Measurements from ENCODE around the gene TMIGD1. TPM values are rescaled to one million over a fixed set of nuclear protein-coding genes. Genes with fewer than 3 reads are reported as not detected.

TMIGD1 gene
- total and polyA plus RNA-seq, 2 donors (not counting 3 experiments of a cell fraction or from before 2014, with no cell fraction given) = not detected

DNA sequence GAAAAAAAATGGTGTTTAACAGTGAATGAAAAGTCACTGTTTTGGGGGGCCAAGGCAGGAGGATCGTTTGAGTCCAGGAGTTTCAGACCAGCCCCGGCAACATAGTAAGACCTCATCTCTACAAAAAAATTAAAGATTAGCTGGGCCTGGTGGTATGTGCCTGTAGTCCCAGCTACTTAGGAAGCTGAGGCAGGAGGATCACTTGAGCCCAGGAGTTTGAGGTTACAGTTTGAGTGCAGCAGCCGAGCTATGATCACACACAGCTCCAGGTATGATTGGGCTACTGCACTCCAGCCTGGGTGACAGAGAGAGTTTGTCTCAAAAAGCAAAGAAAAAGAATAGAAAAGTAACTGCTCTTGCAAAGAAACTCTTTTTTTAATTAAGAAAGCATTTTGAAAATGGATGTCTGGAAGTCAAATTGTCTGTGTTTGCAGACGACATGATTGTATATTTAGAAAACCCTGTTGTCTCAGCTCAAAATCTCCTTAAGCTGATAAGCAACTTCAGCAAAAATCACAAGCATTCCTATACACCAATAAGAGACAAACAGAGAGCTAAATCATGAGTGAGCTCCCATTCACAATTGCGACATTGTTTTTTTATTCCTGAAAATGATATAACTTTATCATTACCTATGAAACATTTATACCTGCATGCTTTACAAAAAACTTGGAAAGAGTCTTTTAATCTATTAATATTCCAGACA, 24.4 kb upstream of the TMIGD1 start:
- H4K20me1 ChIP-seq (replicated peaks; ENCODE audit: control insufficient read depth, extremely low read depth, insufficient read depth, low read length) = no peaks in the 10 kb centered on the region
- H3K4me3 ChIP-seq (replicated peaks in 1 of 3; ENCODE audit: insufficient read depth in 1 of 3, low read depth in 1 of 3, low read length in 3 of 3) = no peak overlapping the region
- no peak overlapping the region for H3K4me2 ChIP-seq (ENCODE audit: insufficient read depth, low read length)
- H2AFZ ChIP-seq (ENCODE audit: low read depth, low read length) = no peak overlapping the region
- BruUV-seq (replicated peaks) = no TSS peak
- DNase-seq (ENCODE audit: low read depth, low spot score) (no peak), FAIRE-seq (no peak)
- no peaks in the 10 kb centered on the region for H3K9me3 ChIP-seq (replicated peaks; ENCODE audit: control insufficient read depth, insufficient read depth, low read length)
- POLR2A ChIA-PET = no interaction called here
- no peak overlapping the region for H3K27ac ChIP-seq (ENCODE audit: insufficient read depth, low read depth, low read length)
- H3K4me1 ChIP-seq (ENCODE audit: control insufficient read depth, extremely low read depth, insufficient read depth, low read length) = no peaks in the 10 kb centered on the region
- H3K9me1 ChIP-seq (replicated peaks; ENCODE audit: control insufficient read depth, extremely low read depth, insufficient read depth, low read length) = no peaks in the 10 kb centered on the region
- intact Hi-C loops (cut with micrococcal nuclease) (no loop called here), dilution Hi-C loops (cut with MboI; ENCODE audit: extremely low pct_ligation_motif_present, low sequenced_read_pairs) (no loop called here)
- no peaks in the 10 kb centered on the region for H3K79me2 ChIP-seq (ENCODE audit: control insufficient read depth, insufficient read depth, low read length)
- peaks cover 0 to 2% of the 10 kb centered on the region in 2 experiments for H3K27me3 ChIP-seq (ENCODE audit: control insufficient read depth in 2 of 2, insufficient read depth in 2 of 2, low read length in 2 of 2)
- H3K36me3 ChIP-seq (ENCODE audit: control insufficient read depth in 2 of 2, extremely low read depth in 1 of 2, insufficient read depth in 2 of 2, low read length in 2 of 2) = no peaks in the 10 kb centered on the region
- CTCF ChIA-PET = interaction anchor here (0.7 to 1.4 kb wide), 3 partner anchors 10 to 75 kb away, joined by 3 read pairs; no protein-coding TSS in a partner anchor
- TF ChIP-seq JUN (IDR thresholded peaks at IDR 0.05; ENCODE audit: borderline replicate concordance, insufficient read depth, insufficient read length, low read depth) (no peak), POLR2AphosphoS5 (IDR thresholded peaks at IDR 0.05; ENCODE audit: insufficient read depth, low read depth, low read length) (no peak), GATA2 (IDR thresholded peaks at IDR 0.05; ENCODE audit: insufficient read depth, insufficient read length, low read depth, low read length) (no peak)
- no peak overlapping the region for H3K9ac ChIP-seq (replicated peaks; ENCODE audit: extremely low read depth, insufficient read depth, low read length)

DNA sequence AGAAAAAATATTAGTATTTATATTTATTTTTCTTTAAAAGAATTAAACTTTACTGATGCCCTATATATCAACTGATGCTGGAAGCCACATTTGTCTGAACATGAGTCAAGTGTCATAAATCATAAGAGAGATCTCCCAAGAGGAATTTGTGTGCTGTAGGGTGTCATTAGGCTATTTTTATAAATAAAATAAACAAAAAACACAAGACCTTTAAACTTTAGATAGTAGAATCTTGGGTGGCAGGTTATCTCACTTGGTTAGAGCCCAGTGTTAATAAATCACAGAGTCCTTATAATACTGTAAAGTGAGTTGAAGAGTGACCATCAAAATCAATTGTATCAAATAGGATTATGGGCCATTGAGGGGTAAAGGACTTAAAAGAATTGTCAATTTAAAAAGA, 23.6 kb upstream of the TMIGD1 start:
- dilution Hi-C loops (cut with MboI; ENCODE audit: extremely low pct_ligation_motif_present, low sequenced_read_pairs) (no loop called here), intact Hi-C loops (cut with micrococcal nuclease) (no loop called here)
- Histone ChIP-seq H4K20me1 (replicated peaks; ENCODE audit: control insufficient read depth, extremely low read depth, insufficient read depth, low read length) (no peaks in the 10 kb centered on the region), H3K4me3 (replicated peaks in 1 of 3; ENCODE audit: insufficient read depth in 1 of 3, low read depth in 1 of 3, low read length in 3 of 3) (no peak overlapping the region), H3K4me1 (ENCODE audit: control insufficient read depth, extremely low read depth, insufficient read depth, low read length) (no peaks in the 10 kb centered on the region), H3K9me1 (replicated peaks; ENCODE audit: control insufficient read depth, extremely low read depth, insufficient read depth, low read length) (no peaks in the 10 kb centered on the region), H3K79me2 (ENCODE audit: control insufficient read depth, insufficient read depth, low read length) (no peaks in the 10 kb centered on the region), H3K4me2 (ENCODE audit: insufficient read depth, low read length) (no peak overlapping the region), H3K27ac (ENCODE audit: insufficient read depth, low read depth, low read length) (no peak overlapping the region), H3K27me3 (ENCODE audit: control insufficient read depth in 2 of 2, insufficient read depth in 2 of 2, low read length in 2 of 2) (peaks cover 0 to 2% of the 10 kb centered on the region in 2 experiments), H2AFZ (ENCODE audit: low read depth, low read length) (no peak overlapping the region), H3K9me3 (replicated peaks; ENCODE audit: control insufficient read depth, insufficient read depth, low read length) (no peaks in the 10 kb centered on the region), H3K36me3 (ENCODE audit: control insufficient read depth in 2 of 2, extremely low read depth in 1 of 2, insufficient read depth in 2 of 2, low read length in 2 of 2) (no peaks in the 10 kb centered on the region), H3K9ac (replicated peaks; ENCODE audit: extremely low read depth, insufficient read depth, low read length) (no peak overlapping the region)
- CTCF ChIA-PET = interaction anchor here (1.4 to 2.0 kb wide), 2 partner anchors 13 to 45 kb away, joined by 3 to 5 read pairs; no protein-coding TSS in a partner anchor
- POLR2A ChIA-PET = no interaction called here
- no TSS peak for BruUV-seq (replicated peaks)
- FAIRE-seq (no peak), DNase-seq (ENCODE audit: low read depth, low spot score) (no peak)
- TF ChIP-seq POLR2A (IDR thresholded peaks at IDR 0.05; ENCODE audit: low read depth, low read length) = no peak
- TF ChIP-seq JUN (IDR thresholded peaks at IDR 0.05; ENCODE audit: borderline replicate concordance, insufficient read depth, insufficient read length, low read depth) = no peak
- no peak for TF ChIP-seq MYC (IDR thresholded peaks at IDR 0.05; ENCODE audit: low read depth, low read length)
